HG02678 (cell line): Measurements from ENCODE around the gene EEF1G.
A peak's percentile ranks its signal among the peaks of the same experiment; 100 is the strongest.
"Not testable (repeated sequence)": the region's sequence is repeated elsewhere in the genome, so short reads cannot be mapped to it uniquely, and the experiment has no call there.

ENCODE experiments used
- ATAC-seq: cut with Tn5 transposase; IDR thresholded peaks from one replicate; pipeline ENCODE4 v1.9.1; 2021; ENCODE audit warnings: mild to moderate bottlenecking, moderate library complexity; ENCODE audit not compliant: unreplicated experiment

EEF1G gene

GRCh38 chr11:62603776-62604299 lies 30.1 kb upstream of the EEF1G start:
- no peak for ATAC-seq

- no peak for ATAC-seq
These were observed 29.3 kb upstream of the EEF1G start for GRCh38 chr11:62603072-62603408.

- peak; percentile 1 for ATAC-seq
These were observed 28.7 kb upstream of the EEF1G start for GRCh38 chr11:62602141-62603071.

GRCh38 chr11:62601372-62602140 lies 27.9 kb upstream of the EEF1G start, which contains the start of gene MTA2:
Gene MTA2, minus strand, starts transcription at chr11:62601865. Its CDS starts 415 bp downstream, at chr11:62601450.
- peak; percentile 75 for ATAC-seq

- ATAC-seq, result no peak
These were observed 27.4 kb upstream of the EEF1G start for GRCh38 chr11:62601122-62601371.

GRCh38 chr11:62600367-62601121 lies 26.9 kb upstream of the EEF1G start:
- no peak for ATAC-seq

GRCh38 chr11:62599901-62600300 lies 26.2 kb upstream of the EEF1G start:
- no peak for ATAC-seq

- ATAC-seq, result peak; percentile 36
These were observed 25.5 kb upstream of the EEF1G start for GRCh38 chr11:62599069-62599696.

GRCh38 chr11:62595124-62595523 lies 21.4 kb upstream of the EEF1G start:
- no peak for ATAC-seq

- ATAC-seq, result no peak
These were observed 19.8 kb upstream of the EEF1G start for GRCh38 chr11:62593434-62594044.

- ATAC-seq, result no peak
These were observed 19.3 kb upstream of the EEF1G start for GRCh38 chr11:62592989-62593421.

GRCh38 chr11:62592146-62592815 lies 18.6 kb upstream of the EEF1G start:
- no peak for ATAC-seq

- peak; percentile 85 for ATAC-seq
These were observed 17.9 kb upstream of the EEF1G start, which contains the start of gene TUT1 for GRCh38 chr11:62591448-62592145. Gene TUT1, minus strand, starts transcription at chr11:62591523. Its CDS starts 38 bp downstream, at chr11:62591485.

GRCh38 chr11:62588966-62589637 lies 15.4 kb upstream of the EEF1G start:
- ATAC-seq, result no peak

- not testable (repeated sequence) for ATAC-seq
These were observed 11.7 kb upstream of the EEF1G start for GRCh38 chr11:62585356-62585755.

GRCh38 chr11:62581735-62582134 lies 8.0 kb upstream of the EEF1G start:
- not testable (repeated sequence) for ATAC-seq

GRCh38 chr11:62580959-62581715 lies 7.4 kb upstream of the EEF1G start:
- ATAC-seq, result no peak

GRCh38 chr11:62579252-62579651 lies 5.6 kb upstream of the EEF1G start:
- ATAC-seq, result no peak
